Muscle layer of duodenum (tissue), 2 donors: ENCODE results near the gene LHX5.

ENCODE experiments used
- H3K27ac ChIP-seq: one replicate; pipeline ENCODE4 v1.7.0; 2013; ENCODE audit warnings: mild to moderate bottlenecking, low read length
- H3K27me3 ChIP-seq: one replicate; pipeline ENCODE4 v1.7.0; 2013; ENCODE audit warnings: low read depth, mild to moderate bottlenecking, control low read depth, low read length
- H3K36me3 ChIP-seq, 2 donors: one replicate each; pipeline ENCODE4 v1.7.0; 2013; ENCODE audit warnings: low read length in 2 of 2, control low read depth in 1 of 2, mild to moderate bottlenecking in 1 of 2; ENCODE audit not compliant: insufficient read depth in 2 of 2, control insufficient read depth in 1 of 2
- H3K4me1 ChIP-seq, 2 donors: one replicate each; pipeline ENCODE4 v1.7.0; 2013; ENCODE audit warnings: low read length in 2 of 2, mild to moderate bottlenecking in 2 of 2, control low read depth in 1 of 2, moderate library complexity in 1 of 2; ENCODE audit not compliant: insufficient read depth in 2 of 2, control insufficient read depth in 1 of 2
- H3K4me3 ChIP-seq, 2 donors: one replicate each; pipeline ENCODE4 v1.7.0; 2013; ENCODE audit warnings: low read length in 2 of 2, low read depth in 1 of 2, mild to moderate bottlenecking in 1 of 2
- H3K9me3 ChIP-seq, 2 donors: one replicate each; pipeline ENCODE4 v1.7.0; 2013; ENCODE audit warnings: low read length in 2 of 2, control low read depth in 1 of 2, mild to moderate bottlenecking in 1 of 2; ENCODE audit not compliant: control insufficient read depth in 1 of 2
- donor health status: healthy.

The LHX5 gene

GRCh38 chr12:113469224-113469948, 2.3 kb downstream of the LHX5 start:
- no peak overlapping the region for H3K4me3 ChIP-seq
- H3K9me3 ChIP-seq, result no peaks in the 10 kb centered on the region
- peaks cover 0 to 42% of the 10 kb centered on the region in 2 donors for H3K4me1 ChIP-seq
- no peaks in the 10 kb centered on the region for H3K36me3 ChIP-seq
- peaks cover 71% of the 10 kb centered on the region for H3K27me3 ChIP-seq
- no peak overlapping the region for H3K27ac ChIP-seq

- H3K4me3 ChIP-seq, result peak overlapping the region in 1 of 2 donors; percentile 54
- H3K27ac ChIP-seq, result no peak overlapping the region
- H3K36me3 ChIP-seq, result no peaks in the 10 kb centered on the region
- peaks cover 71% of the 10 kb centered on the region for H3K27me3 ChIP-seq
- peaks cover 0 to 45% of the 10 kb centered on the region in 2 donors for H3K4me1 ChIP-seq
- no peaks in the 10 kb centered on the region for H3K9me3 ChIP-seq
Measured at GRCh38 chr12:113468365-113469223, 3.1 kb downstream of the LHX5 start.

- Histone ChIP-seq H3K27me3 (peaks cover 75% of the 10 kb centered on the region), H3K36me3 (no peaks in the 10 kb centered on the region), H3K4me1 (peaks cover 0 to 52% of the 10 kb centered on the region in 2 donors), H3K4me3 (peak overlapping the region; percentile 21 to 54), H3K9me3 (no peaks in the 10 kb centered on the region), H3K27ac (no peak overlapping the region)
Measured at GRCh38 chr12:113467502-113468364, 3.9 kb downstream of the LHX5 start.

- Histone ChIP-seq H3K9me3 (no peaks in the 10 kb centered on the region), H3K4me3 (peak overlapping the region; percentile 21 to 54), H3K4me1 (peaks cover 0 to 54% of the 10 kb centered on the region in 2 donors), H3K27me3 (peaks cover 72% of the 10 kb centered on the region), H3K36me3 (no peaks in the 10 kb centered on the region), H3K27ac (no peak overlapping the region)
Measured at GRCh38 chr12:113467142-113467501, 4.5 kb downstream of the LHX5 start.

GRCh38 chr12:113466454-113467141, 5.1 kb downstream of the LHX5 start:
- H3K27ac ChIP-seq, result no peak overlapping the region
- peaks cover 0 to 50% of the 10 kb centered on the region in 2 donors for H3K4me1 ChIP-seq
- no peaks in the 10 kb centered on the region for H3K36me3 ChIP-seq
- H3K4me3 ChIP-seq, result peak overlapping the region; percentile 21 to 54
- H3K27me3 ChIP-seq, result peaks cover 72% of the 10 kb centered on the region
- H3K9me3 ChIP-seq, result no peaks in the 10 kb centered on the region

GRCh38 chr12:113465808-113466453, 5.7 kb downstream of the LHX5 start:
- Histone ChIP-seq H3K9me3 (no peaks in the 10 kb centered on the region), H3K27me3 (peaks cover 72% of the 10 kb centered on the region), H3K36me3 (no peaks in the 10 kb centered on the region), H3K4me3 (no peak overlapping the region), H3K4me1 (peaks cover 0 to 50% of the 10 kb centered on the region in 2 donors), H3K27ac (no peak overlapping the region)

GRCh38 chr12:113464852-113465719, 6.6 kb downstream of the LHX5 start:
- no peak overlapping the region for H3K27ac ChIP-seq
- no peaks in the 10 kb centered on the region for H3K9me3 ChIP-seq
- H3K27me3 ChIP-seq, result peaks cover 71% of the 10 kb centered on the region
- peak overlapping the region in 1 of 2 donors; percentile 59 for H3K4me3 ChIP-seq
- peaks cover 0 to 50% of the 10 kb centered on the region in 2 donors for H3K4me1 ChIP-seq
- H3K36me3 ChIP-seq, result no peaks in the 10 kb centered on the region

- Histone ChIP-seq H3K36me3 (no peaks in the 10 kb centered on the region), H3K9me3 (no peaks in the 10 kb centered on the region), H3K4me3 (peak overlapping the region in 1 of 2 donors; percentile 59), H3K27ac (no peak overlapping the region), H3K4me1 (peaks cover 0 to 50% of the 10 kb centered on the region in 2 donors), H3K27me3 (peaks cover 65% of the 10 kb centered on the region)
Measured at GRCh38 chr12:113464452-113464775, 7.3 kb downstream of the LHX5 start.

- peaks cover 0 to 50% of the 10 kb centered on the region in 2 donors for H3K4me1 ChIP-seq
Measured at GRCh38 chr12:113463746-113464451, 7.8 kb downstream of the LHX5 start.

More at GRCh38 chr12:113463746-113464451, 7.8 kb downstream of the LHX5 start:
- no peaks in the 10 kb centered on the region for H3K36me3 ChIP-seq
- H3K27me3 ChIP-seq, result peaks cover 60% of the 10 kb centered on the region
- H3K27ac ChIP-seq, result no peak overlapping the region
- H3K9me3 ChIP-seq, result no peaks in the 10 kb centered on the region
- H3K4me3 ChIP-seq, result peak overlapping the region in 1 of 2 donors; percentile 59
